GM19468 (cell line): Measurements from ENCODE around the gene CCDC192.

Experiments used
- ATAC-seq: cut with Tn5 transposase; IDR thresholded peaks from one replicate; pipeline ENCODE4 v1.9.1; 2021; ENCODE audit warnings: mild to moderate bottlenecking, moderate library complexity, moderate number of reproducible peaks; ENCODE audit not compliant: unreplicated experiment; ENCODE audit errors: extremely low read depth

The CCDC192 gene

DNA sequence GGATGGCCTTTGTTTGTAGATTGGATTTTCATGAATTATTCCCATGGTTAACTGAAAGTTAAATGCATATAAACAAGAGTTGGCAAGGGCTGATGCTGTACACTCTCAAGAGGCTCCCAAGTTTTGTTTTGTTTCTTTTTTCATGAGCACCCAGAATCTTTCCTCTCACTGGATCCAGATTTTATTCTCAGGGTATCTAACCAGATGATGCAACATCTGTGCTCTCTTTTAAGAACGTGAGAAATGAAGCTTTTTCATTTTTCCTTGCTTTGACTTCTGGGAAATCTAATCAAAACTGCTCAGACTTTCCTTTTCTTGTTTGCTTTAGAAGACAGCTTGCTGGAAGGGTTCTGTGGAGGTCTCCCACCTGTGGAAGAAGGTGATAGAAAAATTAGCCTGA lies 237.7 kb downstream of the CCDC192 start:
- no peak for ATAC-seq

DNA sequence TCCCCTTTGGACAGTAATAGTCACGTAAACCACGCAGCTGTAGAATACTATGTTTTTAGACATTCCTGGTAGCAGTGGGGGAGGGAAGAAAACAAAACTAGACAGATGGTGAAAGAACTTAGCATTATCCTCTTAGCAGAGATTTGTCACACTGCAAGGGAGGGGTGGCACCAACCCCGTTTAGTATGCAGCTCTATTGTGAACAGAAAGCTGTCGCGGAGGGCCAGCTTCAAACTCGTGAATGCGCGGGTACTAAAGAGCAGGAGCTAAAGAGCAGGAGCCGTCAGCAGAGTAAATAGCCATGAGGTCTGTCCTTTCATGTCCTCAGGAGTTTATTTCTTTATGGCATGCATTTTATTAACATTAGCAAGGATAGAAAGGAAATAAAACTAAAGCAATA lies 238.5 kb downstream of the CCDC192 start:
- no peak for ATAC-seq

DNA sequence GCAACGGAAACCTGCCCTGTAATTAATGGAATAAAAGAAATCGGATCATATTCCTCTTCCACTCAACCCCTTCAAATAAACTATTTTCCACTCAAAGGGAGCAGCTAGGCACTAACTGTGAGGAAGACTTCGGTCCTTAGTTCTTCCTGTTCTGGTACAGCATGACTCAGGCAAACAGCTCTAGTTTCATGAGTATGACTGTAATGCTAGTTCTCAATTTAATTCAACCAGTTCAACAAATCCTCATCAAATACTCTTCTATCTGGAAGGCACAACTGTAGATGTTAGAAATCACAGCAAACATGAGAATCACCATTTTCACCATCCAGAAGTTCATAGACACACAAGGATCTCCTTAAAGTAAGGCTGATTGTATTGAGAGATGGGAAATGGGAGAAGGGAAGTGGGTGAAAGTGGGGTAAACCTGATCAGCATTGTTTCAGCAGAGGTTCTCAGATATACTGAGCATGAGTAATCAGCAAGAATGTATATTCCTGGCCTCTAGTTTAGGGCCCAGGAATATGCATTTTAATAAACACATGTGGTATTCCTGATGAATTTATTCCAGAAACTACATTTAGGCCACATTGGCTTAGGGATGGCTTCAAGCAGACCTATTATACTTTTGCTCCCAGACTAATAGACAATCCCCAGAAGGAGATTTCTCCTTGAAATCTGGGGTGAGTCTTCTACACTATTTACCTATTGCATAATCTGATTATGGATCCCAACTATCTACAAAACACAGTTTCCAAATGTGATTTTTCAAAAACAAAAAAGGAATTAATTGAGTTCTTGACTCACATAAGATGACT lies 239.3 kb downstream of the CCDC192 start:
- ATAC-seq, result no peak

DNA sequence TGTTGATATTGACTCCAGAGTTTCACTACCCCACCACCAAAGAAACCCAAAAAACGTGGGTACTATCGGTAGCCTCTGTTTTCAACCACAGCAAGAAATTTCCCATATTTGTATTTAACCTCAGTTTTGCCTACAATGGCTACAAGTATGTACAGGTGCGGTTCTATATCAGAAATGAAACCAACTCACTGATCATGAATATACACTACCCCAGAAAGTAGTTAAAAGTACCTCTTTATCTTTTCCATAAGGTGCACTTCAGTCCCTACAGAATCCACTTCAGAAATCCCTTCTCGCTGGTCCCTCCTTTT lies 239.8 kb downstream of the CCDC192 start:
- peak; percentile 45 for ATAC-seq

DNA sequence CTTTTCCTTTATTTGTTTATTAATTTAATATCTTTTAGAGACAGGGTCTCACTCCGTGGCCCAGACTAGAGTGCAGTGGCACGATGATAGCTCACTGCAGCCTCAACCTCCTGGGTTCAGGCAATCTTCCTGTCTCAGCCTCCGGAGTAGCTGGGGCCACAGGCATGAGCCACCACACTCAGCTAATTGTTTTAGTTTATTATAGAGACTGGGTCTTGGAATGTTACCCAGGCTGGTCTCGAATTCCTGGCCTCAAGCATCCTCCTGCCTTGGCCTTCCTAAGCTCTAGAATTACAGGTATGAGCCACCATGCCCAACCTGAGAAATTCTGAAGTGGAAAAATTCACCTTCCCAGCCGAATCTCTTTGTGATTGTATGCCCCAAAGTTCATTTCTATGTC lies 240.9 kb downstream of the CCDC192 start:
- ATAC-seq, result no peak

DNA sequence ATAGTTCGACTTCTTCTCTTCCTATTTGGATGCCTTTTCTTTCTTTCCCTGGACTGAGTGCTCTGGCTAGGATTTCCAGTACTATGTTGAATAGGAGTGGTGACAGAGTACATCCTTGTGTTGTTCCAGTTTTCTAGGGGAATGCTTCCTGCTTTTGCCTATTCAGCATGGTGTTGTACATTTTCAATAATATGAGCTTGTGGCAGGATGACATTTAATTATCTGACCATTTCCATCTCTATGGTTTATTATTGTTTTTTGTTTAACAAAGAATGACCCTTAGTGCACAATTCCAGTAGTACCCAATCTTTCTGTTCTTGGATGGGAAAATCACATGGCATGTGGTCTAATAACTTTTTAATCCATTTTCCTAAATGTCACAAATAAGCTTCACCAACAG lies 244.8 kb downstream of the CCDC192 start:
- no peak for ATAC-seq

DNA sequence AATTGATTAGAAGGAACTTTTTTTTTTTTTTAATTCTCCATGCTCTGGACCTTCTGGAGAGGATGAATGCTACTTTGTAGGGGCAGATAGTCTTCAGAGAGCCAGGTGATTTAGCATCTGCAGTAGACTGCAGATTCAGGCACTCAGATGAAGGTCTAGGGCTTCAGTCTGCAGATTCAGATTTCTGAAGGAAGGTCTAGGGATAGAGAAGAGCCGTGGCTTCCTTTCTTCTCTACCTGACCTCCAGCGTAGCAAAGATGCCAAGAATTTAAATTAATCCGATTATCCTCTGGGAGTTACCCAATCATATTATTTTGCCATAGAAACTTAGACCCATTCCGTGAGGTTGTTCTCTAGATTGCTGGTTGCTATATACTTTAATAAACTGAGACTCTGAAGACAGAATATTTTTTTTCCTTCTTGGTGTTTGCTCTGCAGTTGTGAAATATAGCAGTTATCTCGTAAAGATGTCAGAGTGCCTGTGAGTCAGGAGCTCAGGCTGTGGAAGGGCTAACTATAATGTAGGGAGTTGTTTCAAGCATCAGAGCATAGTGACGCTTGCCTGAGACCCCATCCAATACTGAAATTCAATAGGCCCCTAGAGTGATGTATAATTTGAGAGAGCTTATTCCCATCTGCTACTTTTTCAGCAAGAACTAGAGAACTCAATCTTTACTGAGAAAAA lies 247.7 kb downstream of the CCDC192 start:
- no peak for ATAC-seq

DNA sequence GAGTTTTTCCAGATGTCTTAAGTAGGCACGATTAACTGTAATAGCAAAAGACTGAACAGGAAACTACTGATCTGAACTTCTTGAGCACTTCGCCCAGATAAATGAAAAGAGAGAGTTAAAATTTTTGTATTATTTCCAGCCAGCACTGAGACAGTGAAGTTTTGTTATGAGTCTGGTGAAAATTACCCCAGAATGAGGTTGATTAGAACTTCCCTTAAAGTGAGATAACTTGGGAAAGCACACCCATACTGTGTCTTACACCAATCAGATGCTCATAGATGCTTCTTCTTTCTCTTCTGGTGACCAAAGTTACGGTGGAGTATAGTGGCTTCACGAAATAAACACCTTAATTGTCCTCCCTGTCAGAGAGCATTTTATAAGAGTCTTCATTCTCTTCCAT lies 248.6 kb downstream of the CCDC192 start:
- no peak for ATAC-seq

DNA sequence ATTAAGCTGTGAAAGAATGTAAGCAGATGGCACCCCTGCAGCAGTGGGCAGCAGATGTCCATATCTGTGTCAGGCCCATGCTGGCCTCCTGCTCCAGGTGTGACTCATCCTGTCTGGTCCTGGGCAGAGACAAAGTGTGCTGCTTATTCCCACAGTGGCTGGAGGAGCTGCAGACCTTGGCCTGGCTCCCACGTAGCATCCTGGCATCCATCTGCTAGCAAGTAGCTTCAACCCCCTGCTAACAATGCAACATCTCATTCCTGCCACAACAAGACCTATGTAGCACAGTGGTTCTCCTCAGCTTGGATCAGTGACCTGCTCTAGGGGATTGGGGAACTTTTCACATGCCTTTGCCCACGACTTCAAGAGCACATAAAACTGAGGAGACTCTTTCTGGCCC lies 254.0 kb downstream of the CCDC192 start:
- ATAC-seq, result no peak

DNA sequence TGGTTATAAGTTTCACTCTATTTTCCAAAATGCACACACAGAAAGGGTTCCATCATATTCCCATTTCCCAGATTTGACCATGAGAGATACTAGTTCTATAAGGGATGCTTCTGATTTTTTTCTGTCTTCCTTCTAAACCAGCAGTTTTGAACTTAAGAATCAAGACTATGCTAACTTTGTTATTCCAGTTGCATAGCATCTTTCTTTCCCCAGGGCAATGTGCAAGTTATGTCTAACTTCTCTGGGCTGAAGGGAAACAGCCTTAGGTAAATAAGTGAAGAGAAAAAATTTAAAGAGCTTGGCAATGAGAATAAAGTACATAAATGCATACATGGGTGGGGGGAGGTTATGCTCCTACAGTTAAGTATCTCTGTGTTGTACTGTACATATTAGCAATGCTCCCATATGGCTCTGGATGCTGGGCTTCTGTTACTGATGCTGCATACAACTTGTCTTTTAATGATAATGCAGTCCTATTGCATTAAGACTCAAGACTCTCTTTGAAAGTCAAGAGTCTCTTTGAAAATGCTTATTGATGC lies 254.6 kb downstream of the CCDC192 start:
- ATAC-seq, result no peak

DNA sequence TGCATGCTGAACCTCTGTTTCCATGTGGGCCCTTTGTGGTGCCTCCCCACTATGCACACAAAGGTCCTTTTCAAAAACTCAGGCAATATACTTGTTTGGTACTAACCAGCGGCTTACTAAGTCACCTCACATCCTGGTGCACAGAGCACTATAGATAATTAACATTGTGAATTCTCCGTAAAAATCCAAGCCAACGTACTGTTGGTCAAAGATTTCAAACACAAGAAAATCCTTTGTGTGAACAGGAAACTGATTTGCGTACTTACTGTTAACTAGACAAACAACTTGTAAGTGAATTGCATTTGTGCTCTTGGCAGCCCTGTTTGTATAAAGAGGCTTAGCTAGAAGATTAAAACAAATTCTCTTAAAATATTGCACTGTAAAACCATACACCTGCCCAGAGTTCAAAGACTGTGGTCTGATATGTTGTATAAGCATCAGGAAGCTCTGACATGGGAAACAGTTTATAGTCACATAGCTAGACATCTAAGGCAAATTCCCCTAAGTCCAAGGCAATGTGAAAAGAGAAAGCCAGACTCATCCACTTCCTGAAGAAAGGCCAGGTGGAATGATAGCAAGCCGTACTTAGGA lies 255.3 kb downstream of the CCDC192 start:
- ATAC-seq, result no peak

DNA sequence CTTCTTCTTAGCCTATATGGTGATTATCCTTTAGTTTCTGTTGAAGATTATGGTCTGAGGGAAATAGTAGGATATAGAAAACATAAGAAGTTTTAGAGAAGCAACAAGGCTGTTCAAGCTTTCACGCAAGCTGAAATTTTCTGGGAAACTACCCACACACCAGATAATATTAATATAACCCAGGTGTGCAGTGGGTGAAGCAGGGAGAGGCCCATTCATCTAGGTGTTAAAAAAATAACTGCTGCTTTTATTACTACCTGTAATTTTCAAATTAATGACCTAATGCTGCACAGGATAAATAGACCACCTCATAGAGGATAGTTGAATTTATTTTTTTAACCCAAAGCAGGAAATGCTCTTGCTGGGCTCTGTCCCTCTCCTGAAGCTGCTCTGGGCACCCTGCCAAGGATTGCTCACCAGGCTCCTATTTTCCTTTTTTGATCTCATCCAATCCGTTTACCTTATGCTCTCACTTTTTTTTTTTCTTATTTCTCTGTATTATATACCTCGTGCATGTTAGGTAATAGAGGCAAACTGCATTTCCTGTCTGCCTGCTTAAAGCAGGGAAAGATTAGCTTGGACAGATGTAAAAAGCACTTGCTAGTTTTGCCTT lies 256.1 kb downstream of the CCDC192 start:
- ATAC-seq, result no peak

DNA sequence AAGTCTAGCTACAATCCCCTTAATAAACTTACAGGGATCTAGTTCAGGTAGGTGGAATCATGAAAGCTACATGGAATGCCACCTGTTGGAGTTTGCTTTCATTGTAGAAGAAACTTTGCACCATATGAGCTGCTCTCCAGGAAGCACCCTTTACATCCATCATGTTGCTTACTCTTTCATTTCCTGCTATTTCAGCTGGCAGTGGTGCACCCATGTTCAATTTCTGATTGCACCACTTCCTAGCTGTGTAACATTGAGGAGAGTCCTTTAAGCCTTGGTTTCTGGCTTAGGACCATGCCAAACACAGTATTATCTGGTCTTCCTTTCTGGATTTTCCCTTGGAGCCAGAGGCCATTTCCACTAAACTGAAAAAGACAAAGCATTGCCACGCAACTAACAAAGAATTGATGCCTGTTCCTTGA lies 257.1 kb downstream of the CCDC192 start:
- no peak for ATAC-seq

DNA sequence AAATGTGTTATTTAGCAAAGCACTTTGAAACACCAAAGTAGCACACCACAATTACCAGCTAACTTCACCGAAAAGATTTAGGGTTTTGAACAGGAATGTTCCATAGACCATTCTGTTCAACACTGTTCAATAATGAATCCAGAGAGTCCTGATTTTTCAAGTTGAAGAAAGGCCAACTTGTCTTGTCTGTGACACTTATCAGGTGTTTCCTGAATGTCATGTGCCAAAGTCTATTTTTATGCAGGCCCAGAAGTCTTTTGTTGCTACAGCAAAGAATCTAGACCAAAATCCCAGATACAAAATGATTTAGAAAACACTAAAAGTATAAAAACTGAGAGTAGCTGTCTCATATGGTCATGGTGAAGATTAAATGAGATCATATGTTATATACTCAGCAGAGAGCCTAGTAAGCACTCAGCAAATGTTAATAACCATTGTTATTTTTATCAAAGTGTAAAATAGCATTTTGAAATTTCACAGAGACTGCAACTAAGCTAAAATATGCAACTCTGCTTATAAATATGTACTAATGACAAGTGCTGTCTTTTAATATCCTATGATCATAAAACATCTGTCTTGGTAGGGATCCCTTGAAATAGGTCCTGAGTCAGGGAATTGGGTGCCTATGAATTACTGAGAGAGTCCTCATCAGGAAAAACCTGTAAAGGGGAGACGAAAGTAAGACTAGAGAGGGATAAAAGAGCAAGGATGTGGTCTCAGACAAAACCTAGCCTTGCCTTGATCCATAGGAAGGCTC lies 258.0 kb downstream of the CCDC192 start:
- no peak for ATAC-seq

DNA sequence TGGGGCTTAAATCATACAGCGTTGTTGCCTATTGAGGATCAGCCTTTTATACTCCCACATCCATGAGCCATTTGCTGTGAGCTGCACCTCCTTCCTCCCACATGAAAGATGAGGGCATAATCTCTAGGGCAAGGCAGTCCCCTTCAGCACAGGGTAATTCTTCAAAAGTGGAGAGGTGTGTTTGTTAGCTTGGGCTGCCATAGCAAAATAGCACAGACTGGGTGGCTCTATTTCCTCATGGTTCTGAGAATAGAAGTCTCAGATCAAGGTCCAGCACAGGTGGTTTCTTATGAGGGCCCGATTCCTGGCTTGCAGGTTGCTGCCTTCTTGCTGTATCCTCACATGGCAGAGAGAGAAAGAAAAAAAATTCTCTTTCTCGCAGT lies 258.6 kb downstream of the CCDC192 start:
- no peak for ATAC-seq

DNA sequence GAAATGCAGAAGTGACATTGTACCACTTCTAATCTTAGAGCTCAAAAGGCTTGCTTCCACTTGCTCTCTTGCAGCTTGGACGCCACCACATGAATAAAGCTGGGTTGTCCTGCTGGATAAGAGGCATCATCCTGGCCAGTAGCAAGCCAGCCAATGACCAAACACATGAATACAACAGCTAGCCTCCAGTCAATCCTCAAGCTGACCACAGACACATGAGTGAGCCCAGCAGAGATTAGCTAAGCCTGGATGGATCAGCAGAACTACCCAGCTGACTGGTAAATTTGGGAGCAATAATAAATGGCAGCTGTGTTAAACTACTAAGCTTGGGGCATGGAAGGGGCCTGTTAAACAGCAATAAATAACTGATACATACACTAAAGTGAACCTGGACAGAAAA lies 259.3 kb downstream of the CCDC192 start:
- ATAC-seq, result no peak

DNA sequence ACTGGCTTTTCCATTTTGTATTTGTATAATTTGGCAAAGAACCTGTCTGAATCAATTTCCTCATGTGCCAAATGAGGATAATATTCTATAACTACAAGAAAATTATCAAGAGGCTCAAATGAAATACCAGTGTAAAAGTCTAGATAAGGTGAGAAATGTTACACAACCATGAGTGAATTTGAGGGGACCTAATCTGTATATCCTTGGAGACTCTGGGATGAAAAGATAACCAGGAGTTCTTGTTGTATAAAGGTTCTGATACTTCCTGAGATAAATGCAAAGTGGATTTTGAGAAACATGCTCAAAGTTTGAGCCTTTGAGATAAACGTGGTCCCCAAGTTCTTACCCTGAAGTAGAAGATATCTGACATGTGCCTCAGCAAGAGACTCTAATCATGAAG lies 260.0 kb downstream of the CCDC192 start:
- no peak for ATAC-seq

DNA sequence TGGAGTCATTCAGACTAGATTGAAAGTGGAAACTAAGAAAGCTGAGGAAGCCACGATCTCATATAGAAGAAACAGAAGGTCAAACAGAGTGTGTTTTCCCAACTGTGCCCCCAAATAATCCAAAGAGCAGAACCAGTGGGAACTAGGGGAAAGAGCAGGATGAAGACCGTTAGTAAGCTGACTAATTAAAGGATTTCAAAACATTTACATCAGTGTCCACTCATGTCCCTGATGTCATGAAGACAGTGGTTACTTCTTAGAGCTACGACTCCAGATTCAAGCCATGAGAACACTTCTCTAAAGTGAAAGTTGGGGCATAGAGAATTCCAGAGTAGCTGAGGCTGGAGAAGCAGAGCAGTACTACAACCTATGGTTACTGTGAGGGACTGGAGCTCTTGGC lies 260.7 kb downstream of the CCDC192 start:
- no peak for ATAC-seq

DNA sequence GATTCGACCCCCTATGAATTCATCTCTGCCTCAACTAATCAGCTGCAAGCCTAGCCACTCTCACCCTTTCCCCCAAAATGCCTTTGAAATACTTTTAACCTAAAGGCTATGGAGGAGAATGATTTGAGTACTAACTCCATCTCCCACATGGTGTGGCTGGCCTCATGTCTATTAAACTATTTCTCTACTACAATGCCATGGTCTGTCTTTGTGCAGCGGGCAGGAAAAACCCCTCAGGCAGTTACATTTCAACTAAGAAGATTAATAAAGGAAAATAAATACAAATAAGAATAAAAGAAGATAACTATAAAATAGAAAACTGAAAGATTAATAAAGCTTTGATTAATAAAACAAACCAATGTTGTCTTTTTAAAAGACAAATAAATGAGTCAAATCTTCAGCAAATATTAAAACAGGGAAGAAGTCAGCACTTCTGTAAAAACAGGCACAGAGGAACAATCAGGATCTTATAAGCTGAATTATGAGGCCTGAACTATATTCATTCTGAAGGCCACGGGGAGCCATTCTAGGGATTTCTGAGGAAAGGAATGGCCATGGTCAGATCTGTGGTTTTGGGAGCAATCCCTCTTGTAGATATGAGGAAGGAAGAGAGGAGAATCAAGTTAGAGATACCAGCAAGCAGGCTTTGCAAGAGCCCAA lies 264.3 kb downstream of the CCDC192 start:
- no peak for ATAC-seq
